Ishikawa (cell line): ENCODE results near the gene DBX1.

Source experiments
- CEBPB ChIP-seq: IDR thresholded peaks from 2 replicates; pipeline ENCODE4 v1.6.1; 2012
- EGR1 ChIP-seq: IDR thresholded peaks from 2 replicates; pipeline ENCODE4 v1.6.1; 2012
- EP300 ChIP-seq: IDR thresholded peaks from 2 replicates; pipeline ENCODE4 v1.6.1; 2012; ENCODE audit warnings: borderline replicate concordance
- FOXM1 ChIP-seq: IDR thresholded peaks from 2 replicates; pipeline ENCODE4 v1.6.1; 2012; ENCODE audit warnings: low read depth, borderline replicate concordance
- RAD21 ChIP-seq: IDR thresholded peaks from 2 replicates; pipeline ENCODE4 v1.6.1; 2012; ENCODE audit warnings: low read depth
- TAF1 ChIP-seq: IDR thresholded peaks from 2 replicates; pipeline ENCODE4 v1.6.1; 2012; ENCODE audit warnings: low read depth, mild to moderate bottlenecking
- YY1 ChIP-seq: IDR thresholded peaks from 2 replicates; pipeline ENCODE4 v1.6.1; 2012; ENCODE audit warnings: low read depth
- ZBTB7A ChIP-seq: IDR thresholded peaks from 2 replicates; pipeline ENCODE4 v1.6.1; 2012; ENCODE audit warnings: low read depth
- TF ChIP-seq, protein P1 (sequence below): IDR thresholded peaks from 2 replicates; pipeline ENCODE4 v1.6.1; 2012; ENCODE audit warnings: low read depth, mild to moderate bottlenecking
- TF ChIP-seq, protein P2 (sequence below): IDR thresholded peaks from 2 replicates; pipeline ENCODE4 v1.6.1; 2012

GRCh38 chr11:20156876-20157613 lies 3.2 kb downstream of the DBX1 start:
- TF ChIP-seq FOXM1 (no peak), CEBPB (no peak), EP300 (no peak), YY1 (no peak), ZBTB7A (no peak), RAD21 (no peak), EGR1 (no peak), TAF1 (no peak)
- TF ChIP-seq, protein P1, sequence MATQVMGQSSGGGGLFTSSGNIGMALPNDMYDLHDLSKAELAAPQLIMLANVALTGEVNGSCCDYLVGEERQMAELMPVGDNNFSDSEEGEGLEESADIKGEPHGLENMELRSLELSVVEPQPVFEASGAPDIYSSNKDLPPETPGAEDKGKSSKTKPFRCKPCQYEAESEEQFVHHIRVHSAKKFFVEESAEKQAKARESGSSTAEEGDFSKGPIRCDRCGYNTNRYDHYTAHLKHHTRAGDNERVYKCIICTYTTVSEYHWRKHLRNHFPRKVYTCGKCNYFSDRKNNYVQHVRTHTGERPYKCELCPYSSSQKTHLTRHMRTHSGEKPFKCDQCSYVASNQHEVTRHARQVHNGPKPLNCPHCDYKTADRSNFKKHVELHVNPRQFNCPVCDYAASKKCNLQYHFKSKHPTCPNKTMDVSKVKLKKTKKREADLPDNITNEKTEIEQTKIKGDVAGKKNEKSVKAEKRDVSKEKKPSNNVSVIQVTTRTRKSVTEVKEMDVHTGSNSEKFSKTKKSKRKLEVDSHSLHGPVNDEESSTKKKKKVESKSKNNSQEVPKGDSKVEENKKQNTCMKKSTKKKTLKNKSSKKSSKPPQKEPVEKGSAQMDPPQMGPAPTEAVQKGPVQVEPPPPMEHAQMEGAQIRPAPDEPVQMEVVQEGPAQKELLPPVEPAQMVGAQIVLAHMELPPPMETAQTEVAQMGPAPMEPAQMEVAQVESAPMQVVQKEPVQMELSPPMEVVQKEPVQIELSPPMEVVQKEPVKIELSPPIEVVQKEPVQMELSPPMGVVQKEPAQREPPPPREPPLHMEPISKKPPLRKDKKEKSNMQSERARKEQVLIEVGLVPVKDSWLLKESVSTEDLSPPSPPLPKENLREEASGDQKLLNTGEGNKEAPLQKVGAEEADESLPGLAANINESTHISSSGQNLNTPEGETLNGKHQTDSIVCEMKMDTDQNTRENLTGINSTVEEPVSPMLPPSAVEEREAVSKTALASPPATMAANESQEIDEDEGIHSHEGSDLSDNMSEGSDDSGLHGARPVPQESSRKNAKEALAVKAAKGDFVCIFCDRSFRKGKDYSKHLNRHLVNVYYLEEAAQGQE: no peak
- TF ChIP-seq, protein P2, sequence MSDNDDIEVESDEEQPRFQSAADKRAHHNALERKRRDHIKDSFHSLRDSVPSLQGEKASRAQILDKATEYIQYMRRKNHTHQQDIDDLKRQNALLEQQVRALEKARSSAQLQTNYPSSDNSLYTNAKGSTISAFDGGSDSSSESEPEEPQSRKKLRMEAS: no peak
